GM19099 (cell line): ENCODE measurements around the gene MGMT.

ENCODE experiments used
- POLR2A ChIP-seq: IDR thresholded peaks from 3 replicates; pipeline ENCODE4 v1.6.1; 2011; ENCODE audit warnings: low read depth; ENCODE audit not compliant: insufficient read length; ENCODE audit errors: extremely low read depth

MGMT gene

GRCh38 chr10:129758207-129759021 lies 291.4 kb downstream of the MGMT start:
- TF ChIP-seq POLR2A: no peak

- TF ChIP-seq POLR2A: no peak
Measured at GRCh38 chr10:129759214-129760002, 292.4 kb downstream of the MGMT start.

- TF ChIP-seq POLR2A: no peak
Measured at GRCh38 chr10:129760003-129760315, 292.9 kb downstream of the MGMT start.

- no peak for TF ChIP-seq POLR2A
Measured at GRCh38 chr10:129760416-129760815, 293.4 kb downstream of the MGMT start.

GRCh38 chr10:129761197-129761972 lies 294.3 kb downstream of the MGMT start:
- TF ChIP-seq POLR2A: no peak

GRCh38 chr10:129761981-129762956 lies 295.2 kb downstream of the MGMT start:
- no peak for TF ChIP-seq POLR2A

GRCh38 chr10:129764011-129764900 lies 297.2 kb downstream of the MGMT start:
- TF ChIP-seq POLR2A: no peak

GRCh38 chr10:129764901-129765663 lies 298.0 kb downstream of the MGMT start:
- no peak for TF ChIP-seq POLR2A

- no peak for TF ChIP-seq POLR2A
Measured at GRCh38 chr10:129765664-129766550, 298.9 kb downstream of the MGMT start.

GRCh38 chr10:129766611-129767550 lies 299.8 kb downstream of the MGMT start:
- TF ChIP-seq POLR2A: no peak

GRCh38 chr10:129767751-129768150 lies 300.7 kb downstream of the MGMT start:
- TF ChIP-seq POLR2A: no peak
